ENCODE measurements around the gene RPN2. TPM values are rescaled to one million over a fixed set of nuclear protein-coding genes. Genes with fewer than 3 reads are reported as not detected.

Gene RPN2
- total and polyA plus RNA-seq, 9 of the 15 experiments (the other 6 are each of a cell fraction or from before 2014, with no cell fraction given): 168 to 548 (median 325) TPM

DNA sequence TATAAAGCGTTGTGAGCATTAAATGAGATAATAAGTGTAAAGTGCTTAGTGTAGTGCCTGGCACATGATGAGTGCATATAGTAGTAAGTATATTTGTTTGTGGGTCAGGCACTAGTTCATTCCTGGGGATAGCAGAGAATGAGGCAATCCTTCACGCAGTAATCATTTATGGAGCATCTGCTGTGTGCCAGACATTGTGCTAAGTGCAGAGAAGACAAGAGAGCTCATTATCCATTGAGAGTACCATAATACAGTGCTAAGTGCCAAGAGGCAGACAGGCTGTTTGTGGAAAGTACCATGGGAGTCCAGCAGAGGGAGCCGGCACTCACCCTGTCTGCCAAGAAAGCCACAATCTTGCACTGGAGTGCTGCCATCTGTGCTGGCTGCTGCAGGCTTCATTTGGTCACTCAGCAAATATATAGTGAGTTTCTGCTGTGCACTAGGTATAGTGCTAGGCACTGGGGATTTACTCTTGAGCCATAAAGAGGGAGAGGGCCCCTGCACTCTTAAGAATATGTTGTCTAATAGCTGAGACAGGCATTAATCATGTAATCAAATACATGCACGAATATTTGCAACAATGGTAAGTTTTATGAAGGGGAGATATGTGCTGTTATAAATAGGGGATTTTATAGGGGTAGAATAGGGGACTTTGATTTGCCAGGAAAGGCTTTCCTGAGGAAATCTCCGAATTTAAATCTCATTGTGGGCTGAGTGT lies 13.2 kb downstream of the RPN2 start:
- in situ Hi-C loops (cut with MboI): no loop called here
- ATAC-seq (peak; percentile 94), DNase-seq (ENCODE audit: extremely low read depth in 1 of 4, low spot score in 3 of 4) (peak; percentile 73 to 82 (median 78)), FAIRE-seq (peak; percentile 80)
- intact Hi-C loops (cut with micrococcal nuclease): no loop called here
- Histone ChIP-seq H3K9ac (ENCODE audit: insufficient read depth in 1 of 2, low read depth in 2 of 2, low read length in 2 of 2) (no peak overlapping the region), H4K20me1 (replicated peaks; ENCODE audit: control insufficient read depth, insufficient read depth, low read length) (peaks cover 48% of the 10 kb centered on the region), H3K36me3 (ENCODE audit: control insufficient read depth, insufficient read depth, low read length) (peaks cover 82% of the 10 kb centered on the region), H3K4me3 (no peak overlapping the region), H3K79me2 (ENCODE audit: control insufficient read depth, insufficient read depth, low read length) (peaks cover 94% of the 10 kb centered on the region), H3K9me3 (replicated peaks; ENCODE audit: control insufficient read depth, insufficient read depth, low read depth, low read length) (no peaks in the 10 kb centered on the region), H3K4me1 (replicated peaks in 1 of 2; ENCODE audit: control insufficient read depth in 2 of 2, insufficient read depth in 2 of 2, low read length in 2 of 2) (peaks cover 0 to 2% of the 10 kb centered on the region in 2 experiments; a peak in 1 of 5 replicates), H2AFZ (ENCODE audit: low read depth, low read length) (no peak overlapping the region), H3K27me3 (ENCODE audit: control insufficient read depth in 2 of 2, insufficient read depth in 2 of 2, low read length in 2 of 2) (no peaks in the 10 kb centered on the region), H3K4me2 (ENCODE audit: insufficient read depth, low read length) (no peak overlapping the region), H3K9me1 (ENCODE audit: control insufficient read depth, insufficient read depth, low read length) (peaks cover 2% of the 10 kb centered on the region), H3K27ac (ENCODE audit: extremely low read depth, low read depth, low read length) (no peak overlapping the region)
- BruUV-seq (replicated peaks): no TSS peak
- ChIA-PET CTCF (ENCODE audit: low intra/inter-chr PET ratio) (interaction anchor here (1.3 to 1.6 kb wide), 2 partner anchors 336 to 342 kb away, joined by 3 to 9 read pairs; partner anchors contain the start of gene BLCAP), POLR2A (interaction anchor here (0.5 to 5.6 kb wide), 9 partner anchors 9 to 344 kb away, joined by 3 to 35 read pairs (median 3); partner anchors contain the start of genes MROH8, RBL1 and RPN2)
- WGBS (ENCODE audit: insufficient coverage, low coverage, missing lambda C conversion rate): 41% methylated on average over 5 of the region's 5 CpGs
- no peak; the same call in 1 of the 2 replicates for TF ChIP-seq ZNF263 (CRISPR knock-in tag; IDR thresholded peaks at IDR 0.05; ENCODE audit: borderline replicate concordance)
- no peak for TF ChIP-seq CBX5 (IDR thresholded peaks at IDR 0.05; ENCODE audit: borderline replicate concordance, low read depth)
- TF ChIP-seq SLC30A9 (CRISPR knock-in tag; IDR thresholded peaks at IDR 0.05): no peak
- TF ChIP-seq MAFK (IDR thresholded peaks at IDR 0.05; ENCODE audit: low read length): peak; percentile 22; the same call in 1 of the 2 replicates
- TF ChIP-seq ZNF76 (CRISPR knock-in tag; IDR thresholded peaks at IDR 0.05; ENCODE audit: borderline replicate concordance): no peak
- TF ChIP-seq NEUROD1 (IDR thresholded peaks at IDR 0.05; ENCODE audit: borderline replicate concordance, low read depth, low read length, partially characterized antibody): no peak
- no peak for TF ChIP-seq ASH1L (IDR thresholded peaks at IDR 0.05; ENCODE audit: borderline replicate concordance, low read depth, partially characterized antibody)
- no peak for TF ChIP-seq NFE2L1 (tag; IDR thresholded peaks at IDR 0.05; ENCODE audit: borderline replicate concordance, low read depth)
- no peak for TF ChIP-seq ZNF239 (CRISPR knock-in tag; IDR thresholded peaks at IDR 0.05)
- no peak for TF ChIP-seq LCOR (CRISPR knock-in tag; IDR thresholded peaks at IDR 0.05)
- TF ChIP-seq ZNF197 (CRISPR knock-in tag; IDR thresholded peaks at IDR 0.05; ENCODE audit: low read depth): no peak
- no peak for TF ChIP-seq ZNF551 (CRISPR knock-in tag; IDR thresholded peaks at IDR 0.05)
- TF ChIP-seq ZNF766 (CRISPR knock-in tag; conservative IDR thresholded peaks at IDR 0.05): no peak
- TF ChIP-seq PHB (CRISPR knock-in tag; IDR thresholded peaks at IDR 0.05): no peak
- TF ChIP-seq, protein P1, sequence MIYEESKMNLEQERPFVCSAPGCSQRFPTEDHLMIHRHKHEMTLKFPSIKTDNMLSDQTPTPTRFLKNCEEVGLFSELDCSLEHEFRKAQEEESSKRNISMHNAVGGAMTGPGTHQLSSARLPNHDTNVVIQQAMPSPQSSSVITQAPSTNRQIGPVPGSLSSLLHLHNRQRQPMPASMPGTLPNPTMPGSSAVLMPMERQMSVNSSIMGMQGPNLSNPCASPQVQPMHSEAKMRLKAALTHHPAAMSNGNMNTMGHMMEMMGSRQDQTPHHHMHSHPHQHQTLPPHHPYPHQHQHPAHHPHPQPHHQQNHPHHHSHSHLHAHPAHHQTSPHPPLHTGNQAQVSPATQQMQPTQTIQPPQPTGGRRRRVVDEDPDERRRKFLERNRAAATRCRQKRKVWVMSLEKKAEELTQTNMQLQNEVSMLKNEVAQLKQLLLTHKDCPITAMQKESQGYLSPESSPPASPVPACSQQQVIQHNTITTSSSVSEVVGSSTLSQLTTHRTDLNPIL (CRISPR knock-in tag; IDR thresholded peaks at IDR 0.05): no peak
- TF ChIP-seq, protein P2, sequence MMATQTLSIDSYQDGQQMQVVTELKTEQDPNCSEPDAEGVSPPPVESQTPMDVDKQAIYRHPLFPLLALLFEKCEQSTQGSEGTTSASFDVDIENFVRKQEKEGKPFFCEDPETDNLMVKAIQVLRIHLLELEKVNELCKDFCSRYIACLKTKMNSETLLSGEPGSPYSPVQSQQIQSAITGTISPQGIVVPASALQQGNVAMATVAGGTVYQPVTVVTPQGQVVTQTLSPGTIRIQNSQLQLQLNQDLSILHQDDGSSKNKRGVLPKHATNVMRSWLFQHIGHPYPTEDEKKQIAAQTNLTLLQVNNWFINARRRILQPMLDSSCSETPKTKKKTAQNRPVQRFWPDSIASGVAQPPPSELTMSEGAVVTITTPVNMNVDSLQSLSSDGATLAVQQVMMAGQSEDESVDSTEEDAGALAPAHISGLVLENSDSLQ (IDR thresholded peaks at IDR 0.05): no peak
- TF ChIP-seq RCOR1 (IDR thresholded peaks at IDR 0.05; ENCODE audit: borderline replicate concordance in 1 of 2, low read depth in 2 of 2, low read length in 2 of 2): no peak
